Thyroid gland (tissue), 4 donors: ENCODE measurements around the gene ERFE. TPM values are rescaled to one million over a fixed set of nuclear protein-coding genes. Genes with fewer than 3 reads are reported as not detected.

Experiments
- DNase-seq, 2 donors: peaks; one replicate each; pipeline ENCODE4 v3.0.0-alpha.2; 2019
- H3K27ac ChIP-seq, 3 donors: fragments of 200-600 bp; sonication (generic); 1 replicate in 2 of 3; 2 replicates in 1 of 3; pipeline ENCODE4 v1.5.1; 2016 to 2019; ENCODE audit warnings: mild to moderate bottlenecking in 1 of 3, moderate library complexity in 1 of 3
- H3K27me3 ChIP-seq: fragments of 200-600 bp; sonication (generic); one replicate; pipeline ENCODE4 v1.5.1; 2019
- H3K36me3 ChIP-seq, 2 donors: fragments of 200-600 bp; sonication (generic); one replicate each; pipeline ENCODE4 v1.5.1; 2016 to 2019
- H3K4me1 ChIP-seq, 2 donors: fragments of 200-600 bp; sonication (generic); one replicate each; pipeline ENCODE4 v1.5.1; 2017 to 2019
- H3K4me3 ChIP-seq, 3 donors: fragments of 200-600 bp; sonication (generic); replicated peaks in 1 of 3; 1 replicate in 2 of 3; 2 replicates in 1 of 3; pipeline ENCODE4 v1.5.1; 2016; ENCODE audit warnings: mild to moderate bottlenecking in 1 of 3
- H3K9me3 ChIP-seq: fragments of 200-600 bp; sonication (generic); one replicate; pipeline ENCODE4 v1.5.1; 2017
- POLR2A ChIP-seq, 2 donors: fragments of 450-650 bp; IDR thresholded peaks; one replicate each; pipeline ENCODE4 v1.6.1; 2017; ENCODE audit warnings: antibody characterized with exemption in 2 of 2, mild to moderate bottlenecking in 2 of 2, moderate library complexity in 1 of 2
- WGBS, 2 donors: methylation state at CpG; one replicate each; pipeline ENCODE4 v1.1.5; 2017; 5-methylcytosine and 5-hydroxymethylcytosine counted together
- intact Hi-C: fragments of 100-400 bp; cut with DNase I; formaldehyde crosslinking; loops from one replicate; pipeline ENCODE4 v1.15.1; 2023
- total RNA-seq, 4 donors: library from RNA; depleted of rRNA; stranded (reverse); fragments of >200 nt; gene quantifications; one replicate each; pipeline ENCODE4 v1.2.3, GENCODE V29; 2016
- TF ChIP-seq, protein P1 (sequence below), 6 experiments: fragments of 200-600 bp in 3 of 6; fragments of 450-650 bp in 3 of 6; sonication (generic) in 3 of 6; IDR thresholded peaks; one replicate each; pipeline ENCODE4 v1.5.1; 2016 to 2019; ENCODE audit warnings: antibody characterized with exemption in 6 of 6, mild to moderate bottlenecking in 2 of 6, inconsistent platforms in 1 of 6, moderate library complexity in 1 of 6

The ERFE gene
- total RNA-seq, 4 donors from 2014 or later: 2.8 to 15.3 (median 5.8) TPM

DNA sequence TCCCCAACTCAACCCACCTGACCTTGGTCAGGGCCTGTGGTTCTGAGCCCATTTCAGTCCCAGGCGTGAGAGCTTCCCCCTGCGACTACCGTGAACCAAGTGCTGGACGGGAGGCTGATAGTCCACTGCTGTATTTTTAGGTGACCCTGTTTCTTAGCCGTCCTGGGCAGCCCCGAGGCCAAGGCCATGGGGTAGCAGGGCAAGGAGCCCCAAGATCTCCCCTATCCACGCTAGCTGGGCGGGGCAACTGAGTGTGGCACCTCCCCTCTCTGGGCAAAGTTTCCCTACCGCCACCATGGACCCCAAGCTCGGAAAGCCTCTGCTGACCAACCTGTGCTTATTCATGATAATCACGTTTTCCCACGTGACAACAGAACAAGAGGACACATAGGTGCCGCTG, 20.9 kb upstream of the ERFE start:
- no peak for TF ChIP-seq POLR2A (IDR thresholded peaks at IDR 0.05)
- TF ChIP-seq, protein P1, sequence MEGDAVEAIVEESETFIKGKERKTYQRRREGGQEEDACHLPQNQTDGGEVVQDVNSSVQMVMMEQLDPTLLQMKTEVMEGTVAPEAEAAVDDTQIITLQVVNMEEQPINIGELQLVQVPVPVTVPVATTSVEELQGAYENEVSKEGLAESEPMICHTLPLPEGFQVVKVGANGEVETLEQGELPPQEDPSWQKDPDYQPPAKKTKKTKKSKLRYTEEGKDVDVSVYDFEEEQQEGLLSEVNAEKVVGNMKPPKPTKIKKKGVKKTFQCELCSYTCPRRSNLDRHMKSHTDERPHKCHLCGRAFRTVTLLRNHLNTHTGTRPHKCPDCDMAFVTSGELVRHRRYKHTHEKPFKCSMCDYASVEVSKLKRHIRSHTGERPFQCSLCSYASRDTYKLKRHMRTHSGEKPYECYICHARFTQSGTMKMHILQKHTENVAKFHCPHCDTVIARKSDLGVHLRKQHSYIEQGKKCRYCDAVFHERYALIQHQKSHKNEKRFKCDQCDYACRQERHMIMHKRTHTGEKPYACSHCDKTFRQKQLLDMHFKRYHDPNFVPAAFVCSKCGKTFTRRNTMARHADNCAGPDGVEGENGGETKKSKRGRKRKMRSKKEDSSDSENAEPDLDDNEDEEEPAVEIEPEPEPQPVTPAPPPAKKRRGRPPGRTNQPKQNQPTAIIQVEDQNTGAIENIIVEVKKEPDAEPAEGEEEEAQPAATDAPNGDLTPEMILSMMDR (IDR thresholded peaks at IDR 0.05): no peak
- no peak for DNase-seq
- no peak overlapping the region for H3K4me3 ChIP-seq
- H3K27me3 ChIP-seq: no peaks in the 10 kb centered on the region
- peaks cover 8 to 22% of the 10 kb centered on the region in 2 donors for H3K4me1 ChIP-seq
- 97 to 99% methylated on average over 12 to 13 of the region's 13 CpGs for WGBS, 2 donors
- no peak overlapping the region for H3K27ac ChIP-seq
- intact Hi-C loops: no loop called here
- H3K9me3 ChIP-seq: no peaks in the 10 kb centered on the region
- no peaks in the 10 kb centered on the region for H3K36me3 ChIP-seq

DNA sequence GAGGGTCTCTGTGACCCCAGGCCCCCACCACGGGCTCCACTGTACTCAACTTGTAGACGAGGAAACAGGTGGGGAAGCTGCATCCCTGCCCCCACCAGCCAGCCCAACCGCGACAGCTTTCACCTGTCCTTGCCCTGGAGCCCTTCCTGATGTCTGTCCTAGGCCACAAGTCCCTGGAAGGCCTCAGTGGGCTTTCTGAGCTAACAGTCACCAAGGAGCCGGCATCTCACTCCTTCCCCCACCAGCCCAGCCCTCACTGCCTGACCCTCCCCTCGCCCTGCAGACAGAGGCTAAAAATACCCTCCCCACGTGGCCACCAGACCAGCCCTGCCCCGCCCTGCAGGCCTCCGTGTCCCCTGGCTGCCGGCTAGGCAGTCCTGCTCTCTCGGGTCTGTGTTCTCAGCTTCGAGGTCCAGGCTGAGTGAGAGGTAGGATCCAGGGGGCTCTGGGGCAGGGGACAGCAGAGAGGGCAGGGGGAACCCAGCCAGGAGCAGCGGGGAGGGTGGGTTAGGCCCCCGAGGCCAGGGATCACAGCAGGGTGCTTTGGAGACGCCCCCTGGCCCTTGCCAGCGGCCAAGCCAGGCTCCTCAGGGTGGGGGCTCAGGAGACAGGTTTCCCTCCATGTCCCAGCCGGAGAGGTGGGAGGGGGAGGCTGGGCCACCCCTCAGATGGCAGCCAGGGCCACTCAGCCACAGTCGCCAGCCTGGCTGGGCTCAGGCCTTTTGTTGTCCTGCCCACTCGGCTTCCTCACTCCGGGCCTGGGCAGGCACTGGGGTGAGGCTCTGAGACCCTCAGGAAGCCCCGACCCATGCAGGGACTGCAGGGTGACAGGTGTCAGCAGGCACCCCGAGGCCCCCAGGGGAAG, 20.2 kb upstream of the ERFE start, which contains the start of gene KLHL30:
KLHL30 (plus strand) TSS at position 338 of the 865 bp plus-strand sequence. CDS start 2,087 bp downstream, outside the sequence.
- no peak within 1 kb of the TSS for H3K27ac ChIP-seq
- H3K4me1 ChIP-seq: peaks cover 8 to 25% of the 10 kb centered on the region in 2 donors
- intact Hi-C loops: no loop called here
- H3K27me3 ChIP-seq: no peaks in the 10 kb centered on the region
- H3K36me3 ChIP-seq: no peaks in the 10 kb centered on the region
- 63 to 70% methylated on average over 12 to 13 of the region's 22 CpGs for WGBS, 2 donors
- no peaks in the 10 kb centered on the region for H3K9me3 ChIP-seq
- TF ChIP-seq, protein P1 (IDR thresholded peaks at IDR 0.05): no peak
- H3K4me3 ChIP-seq: no peak within 1 kb of the TSS
- DNase-seq: peak; percentile 28 to 34

DNA sequence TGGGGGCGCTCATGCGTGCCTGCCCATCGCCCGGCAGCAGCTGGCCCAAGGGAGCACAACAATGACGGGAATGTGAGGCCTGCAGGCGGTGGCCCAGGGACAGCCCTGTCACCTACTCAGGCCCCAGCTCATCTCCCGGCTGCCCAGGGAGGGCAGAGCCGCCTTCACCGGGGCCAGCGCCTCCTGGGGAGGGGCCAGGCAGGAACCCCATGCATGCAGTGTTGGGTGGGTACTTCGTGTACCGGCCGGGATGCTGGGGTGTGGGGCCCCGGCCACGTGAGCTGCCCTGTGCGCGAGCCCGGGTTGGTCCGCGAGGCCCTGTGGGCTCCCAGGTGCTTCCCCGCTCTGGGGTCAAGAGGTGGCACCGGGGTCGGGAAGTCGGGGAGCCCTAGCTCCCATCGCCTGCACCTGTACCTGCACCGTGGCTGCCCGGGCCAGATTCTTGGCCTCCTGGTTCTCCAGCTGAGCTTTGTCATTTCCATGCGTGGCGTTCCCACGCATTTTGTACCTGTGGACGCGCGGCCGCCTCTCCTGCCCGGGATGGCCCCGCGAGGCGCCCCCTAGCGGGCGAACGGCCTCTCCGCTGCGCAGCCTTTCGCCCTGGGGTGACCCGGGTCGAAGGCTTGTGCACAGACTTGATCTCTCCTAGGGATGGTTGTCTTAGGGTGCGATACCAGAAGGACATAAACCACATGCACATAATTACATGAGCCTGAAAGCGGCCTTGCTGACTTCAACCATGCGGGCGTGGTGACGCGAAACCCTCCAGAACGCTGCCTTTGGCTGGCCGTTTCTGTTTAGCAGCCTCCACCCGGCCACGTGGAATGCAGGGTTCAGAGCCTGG, 19.4 kb upstream of the ERFE start:
- TF ChIP-seq, protein P1 (IDR thresholded peaks at IDR 0.05): peak in 2 of 6 experiments; percentile 21 to 35
- TF ChIP-seq POLR2A (IDR thresholded peaks at IDR 0.05): no peak
- H3K27ac ChIP-seq: no peak overlapping the region
- no peak overlapping the region for H3K4me3 ChIP-seq
- peaks cover 8 to 27% of the 10 kb centered on the region in 2 donors for H3K4me1 ChIP-seq
- H3K9me3 ChIP-seq: no peaks in the 10 kb centered on the region
- intact Hi-C loops: no loop called here
- peak in 1 of 2 donors; percentile 27 for DNase-seq
- 74 to 82% methylated on average over 10 to 28 of the region's 56 CpGs for WGBS, 2 donors
- H3K36me3 ChIP-seq: no peaks in the 10 kb centered on the region
- H3K27me3 ChIP-seq: no peaks in the 10 kb centered on the region

DNA sequence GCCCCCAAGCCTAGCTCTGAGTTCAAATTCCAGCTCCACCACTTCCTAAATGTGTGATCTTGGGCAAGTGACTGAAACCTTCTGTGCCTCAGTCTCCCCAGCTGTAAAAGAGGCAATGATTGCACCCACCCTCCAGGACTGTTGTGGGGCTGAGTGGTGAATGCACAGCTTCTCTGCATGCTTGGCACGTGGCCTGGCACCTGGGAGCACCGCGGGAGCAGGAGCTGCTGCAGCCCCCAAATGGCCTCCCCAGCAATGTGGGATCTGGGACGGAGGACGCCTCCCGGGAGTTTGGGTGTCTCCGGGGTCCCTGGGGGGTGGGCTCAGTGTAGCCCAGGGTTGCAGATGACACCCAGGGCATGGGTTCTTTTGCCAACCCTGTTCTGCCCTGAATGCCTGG, 18.7 kb upstream of the ERFE start:
- no peak for TF ChIP-seq POLR2A (IDR thresholded peaks at IDR 0.05)
- TF ChIP-seq, protein P1 (IDR thresholded peaks at IDR 0.05): no peak
- Histone ChIP-seq H3K36me3 (no peaks in the 10 kb centered on the region), H3K27ac (no peak overlapping the region), H3K27me3 (no peaks in the 10 kb centered on the region), H3K9me3 (no peaks in the 10 kb centered on the region), H3K4me3 (no peak overlapping the region), H3K4me1 (peaks cover 8 to 27% of the 10 kb centered on the region in 2 donors)
- intact Hi-C loops: no loop called here
- no peak for DNase-seq
- 91 to 100% methylated on average over 3 to 4 of the region's 7 CpGs for WGBS, 2 donors
